HEK293 (cell line): ENCODE results near the gene OXSM.

Experiments used
- CTCF ChIA-PET: fragments of 350-600 bp; formaldehyde crosslinking; extraction: SDS; loops from one replicate; lab custom pipeline; 2021; ENCODE audit warnings: antibody characterized with exemption; lab: Yijun Ruan, JAX
- POLR2A ChIA-PET: fragments of 300-600 bp; formaldehyde crosslinking; extraction: SDS; loops from one replicate; lab custom pipeline; 2020; ENCODE audit warnings: antibody characterized with exemption, inconsistent platforms; lab: Yijun Ruan, JAX
- H3K27ac ChIP-seq: fragments of 200-500 bp; sonication (Bioruptor generic); 2 replicates; pipeline ENCODE4 v1.5.1; 2014; ENCODE audit warnings: low read depth, low read length, control low read depth, inconsistent platforms; ENCODE audit errors: extremely low read depth
- H3K36me3 ChIP-seq, 2 experiments: fragments of 200-500 bp in 1 of 2; sonication (Bioruptor generic) in 1 of 2; 1 replicate in 1 of 2; 2 replicates in 1 of 2; pipeline ENCODE4 v1.5.1; 2014 to 2017; ENCODE audit warnings: inconsistent platforms in 2 of 2, low read length in 2 of 2; ENCODE audit not compliant: control insufficient read depth in 2 of 2, insufficient read depth in 1 of 2
- H3K4me1 ChIP-seq: fragments of 200-500 bp; sonication (Bioruptor generic); 2 replicates; pipeline ENCODE4 v1.5.1; 2014; ENCODE audit warnings: mild to moderate bottlenecking, low read length, inconsistent platforms; ENCODE audit not compliant: control insufficient read depth, insufficient read depth
- H3K4me3 ChIP-seq: 2 replicates; pipeline ENCODE4 v1.5.1; 2011; ENCODE audit warnings: low read depth, mild to moderate bottlenecking, control low read depth, low read length, moderate library complexity
- H3K9me3 ChIP-seq: fragments of 200-500 bp; sonication (Bioruptor generic); 2 replicates; pipeline ENCODE4 v1.5.1; 2014; ENCODE audit warnings: low read depth, low read length, inconsistent platforms; ENCODE audit not compliant: control insufficient read depth, insufficient read depth
- BCL11B ChIP-seq: fragments of 450-650 bp; formaldehyde crosslinking; IDR thresholded peaks from 2 replicates; pipeline ENCODE4 v1.5.1; 2016; ENCODE audit warnings: low read depth, missing biosample characterization, missing genetic modification characterization
- FEZF1 ChIP-seq: fragments of 450-650 bp; formaldehyde crosslinking; IDR thresholded peaks from 2 replicates; pipeline ENCODE4 v1.5.1; 2016; ENCODE audit warnings: missing biosample characterization, missing genetic modification characterization
- HOXA7 ChIP-seq: sonication (generic); formaldehyde crosslinking; IDR thresholded peaks from 2 replicates; pipeline ENCODE4 v1.8.1; 2022; ENCODE audit warnings: missing genetic modification reagents, borderline replicate concordance
- ZBTB11 ChIP-seq: fragments of 450-650 bp; formaldehyde crosslinking; conservative IDR thresholded peaks from 2 replicates; pipeline ENCODE4 v1.5.1; 2016; ENCODE audit warnings: low read depth, missing biosample characterization, missing genetic modification characterization
- ZBTB7A ChIP-seq: fragments of 450-650 bp; formaldehyde crosslinking; IDR thresholded peaks from 2 replicates; pipeline ENCODE4 v1.5.1; 2016; ENCODE audit warnings: low read depth, missing biosample characterization, missing genetic modification characterization
- ZFP37 ChIP-seq: fragments of 450-650 bp; formaldehyde crosslinking; IDR thresholded peaks from 2 replicates; pipeline ENCODE4 v1.5.1; 2016; ENCODE audit warnings: missing biosample characterization, missing genetic modification characterization
- ZNF132 ChIP-seq: fragments of 450-650 bp; formaldehyde crosslinking; IDR thresholded peaks from 2 replicates; pipeline ENCODE4 v1.5.1; 2017; ENCODE audit warnings: missing biosample characterization, missing genetic modification characterization, borderline replicate concordance
- ZNF133 ChIP-seq: fragments of 450-650 bp; formaldehyde crosslinking; IDR thresholded peaks from 2 replicates; pipeline ENCODE4 v1.5.1; 2016; ENCODE audit warnings: missing biosample characterization, missing genetic modification characterization
- ZNF146 ChIP-seq: fragments of 450-650 bp; formaldehyde crosslinking; IDR thresholded peaks from 2 replicates; pipeline ENCODE4 v1.5.1; 2016; ENCODE audit warnings: missing biosample characterization, missing genetic modification characterization
- ZNF174 ChIP-seq: fragments of 450-650 bp; formaldehyde crosslinking; IDR thresholded peaks from 2 replicates; pipeline ENCODE4 v1.5.0; 2017; ENCODE audit warnings: missing biosample characterization, mild to moderate bottlenecking, missing genetic modification characterization
- ZNF239 ChIP-seq: fragments of 450-650 bp; formaldehyde crosslinking; IDR thresholded peaks from 2 replicates; pipeline ENCODE4 v1.5.1; 2016; ENCODE audit warnings: missing biosample characterization, missing genetic modification characterization
- ZNF302 ChIP-seq: fragments of 450-650 bp; formaldehyde crosslinking; IDR thresholded peaks from 2 replicates; pipeline ENCODE4 v1.5.1; 2016; ENCODE audit warnings: missing biosample characterization, missing genetic modification characterization, low read depth
- ZNF404 ChIP-seq: fragments of 450-650 bp; formaldehyde crosslinking; IDR thresholded peaks from 2 replicates; pipeline ENCODE4 v1.5.1; 2017; ENCODE audit warnings: missing biosample characterization, missing genetic modification characterization
- ZNF416 ChIP-seq: fragments of 450-650 bp; formaldehyde crosslinking; IDR thresholded peaks from 2 replicates; pipeline ENCODE4 v1.5.1; 2016; ENCODE audit warnings: missing biosample characterization, missing genetic modification characterization
- ZNF530 ChIP-seq: fragments of 450-650 bp; formaldehyde crosslinking; IDR thresholded peaks from 2 replicates; pipeline ENCODE4 v1.5.1; 2016; ENCODE audit warnings: low read depth, missing biosample characterization, missing genetic modification characterization
- ZNF544 ChIP-seq: fragments of 450-650 bp; formaldehyde crosslinking; IDR thresholded peaks from 2 replicates; pipeline ENCODE4 v1.5.0; 2017; ENCODE audit warnings: missing biosample characterization, missing genetic modification characterization
- ZNF548 ChIP-seq: fragments of 450-650 bp; formaldehyde crosslinking; IDR thresholded peaks from 2 replicates; pipeline ENCODE4 v1.5.1; 2016; ENCODE audit warnings: missing biosample characterization, missing genetic modification characterization
- ZNF560 ChIP-seq: fragments of 450-650 bp; formaldehyde crosslinking; IDR thresholded peaks from 2 replicates; pipeline ENCODE4 v1.5.1; 2017; ENCODE audit warnings: missing biosample characterization, missing genetic modification characterization, borderline replicate concordance
- ZNF621 ChIP-seq: fragments of 450-650 bp; formaldehyde crosslinking; IDR thresholded peaks from 2 replicates; pipeline ENCODE4 v1.5.1; 2017; ENCODE audit warnings: missing biosample characterization, missing genetic modification characterization
- ZNF624 ChIP-seq: fragments of 450-650 bp; formaldehyde crosslinking; IDR thresholded peaks from 2 replicates; pipeline ENCODE4 v1.5.1; 2017; ENCODE audit warnings: missing biosample characterization, missing genetic modification characterization
- ZNF629 ChIP-seq: fragments of 450-650 bp; formaldehyde crosslinking; IDR thresholded peaks from 2 replicates; pipeline ENCODE4 v1.5.1; 2017; ENCODE audit warnings: missing biosample characterization, missing genetic modification characterization
- ZNF658 ChIP-seq: fragments of 450-650 bp; formaldehyde crosslinking; IDR thresholded peaks from 2 replicates; pipeline ENCODE4; 2016; ENCODE audit warnings: missing biosample characterization, missing genetic modification characterization
- ZNF76 ChIP-seq: fragments of 450-650 bp; formaldehyde crosslinking; IDR thresholded peaks from 2 replicates; pipeline ENCODE4; 2016; ENCODE audit warnings: low read depth, missing biosample characterization, missing genetic modification characterization, borderline replicate concordance
- ZNF768 ChIP-seq: fragments of 450-650 bp; formaldehyde crosslinking; IDR thresholded peaks from 2 replicates; pipeline ENCODE4 v1.5.1; 2018; ENCODE audit warnings: missing biosample characterization, mild to moderate bottlenecking, missing genetic modification characterization
- ZNF777 ChIP-seq: fragments of 450-650 bp; formaldehyde crosslinking; IDR thresholded peaks from 2 replicates; pipeline ENCODE4 v1.5.1; 2017; ENCODE audit warnings: missing biosample characterization, missing genetic modification characterization, borderline replicate concordance
- TF ChIP-seq, protein P1 (sequence below): fragments of 450-650 bp; formaldehyde crosslinking; IDR thresholded peaks from 2 replicates; pipeline ENCODE4 v1.5.1; 2016; ENCODE audit warnings: missing biosample characterization, missing genetic modification characterization
- TF ChIP-seq, protein P2 (sequence below): fragments of 450-650 bp; formaldehyde crosslinking; IDR thresholded peaks from 2 replicates; pipeline ENCODE4 v1.5.1; 2017; ENCODE audit warnings: missing biosample characterization, missing genetic modification characterization
- TF ChIP-seq, protein P3 (sequence below): fragments of 450-650 bp; formaldehyde crosslinking; IDR thresholded peaks from 2 replicates; pipeline ENCODE4 v1.5.1; 2016; ENCODE audit warnings: missing biosample characterization, missing genetic modification characterization

OXSM gene

GRCh38 chr3:25803833-25804232, 13.9 kb downstream of the OXSM start (continued):
- TF ChIP-seq, protein P1, sequence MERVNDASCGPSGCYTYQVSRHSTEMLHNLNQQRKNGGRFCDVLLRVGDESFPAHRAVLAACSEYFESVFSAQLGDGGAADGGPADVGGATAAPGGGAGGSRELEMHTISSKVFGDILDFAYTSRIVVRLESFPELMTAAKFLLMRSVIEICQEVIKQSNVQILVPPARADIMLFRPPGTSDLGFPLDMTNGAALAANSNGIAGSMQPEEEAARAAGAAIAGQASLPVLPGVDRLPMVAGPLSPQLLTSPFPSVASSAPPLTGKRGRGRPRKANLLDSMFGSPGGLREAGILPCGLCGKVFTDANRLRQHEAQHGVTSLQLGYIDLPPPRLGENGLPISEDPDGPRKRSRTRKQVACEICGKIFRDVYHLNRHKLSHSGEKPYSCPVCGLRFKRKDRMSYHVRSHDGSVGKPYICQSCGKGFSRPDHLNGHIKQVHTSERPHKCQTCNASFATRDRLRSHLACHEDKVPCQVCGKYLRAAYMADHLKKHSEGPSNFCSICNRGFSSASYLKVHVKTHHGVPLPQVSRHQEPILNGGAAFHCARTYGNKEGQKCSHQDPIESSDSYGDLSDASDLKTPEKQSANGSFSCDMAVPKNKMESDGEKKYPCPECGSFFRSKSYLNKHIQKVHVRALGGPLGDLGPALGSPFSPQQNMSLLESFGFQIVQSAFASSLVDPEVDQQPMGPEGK (tag by site-specific recombination), result no peak
- TF ChIP-seq ZNF768 (tag by site-specific recombination) (no peak), ZNF629 (no peak), ZNF416 (tag by site-specific recombination) (no peak), ZNF76 (tag by site-specific recombination) (no peak), BCL11B (tag by site-specific recombination) (no peak)
- TF ChIP-seq, protein P2, sequence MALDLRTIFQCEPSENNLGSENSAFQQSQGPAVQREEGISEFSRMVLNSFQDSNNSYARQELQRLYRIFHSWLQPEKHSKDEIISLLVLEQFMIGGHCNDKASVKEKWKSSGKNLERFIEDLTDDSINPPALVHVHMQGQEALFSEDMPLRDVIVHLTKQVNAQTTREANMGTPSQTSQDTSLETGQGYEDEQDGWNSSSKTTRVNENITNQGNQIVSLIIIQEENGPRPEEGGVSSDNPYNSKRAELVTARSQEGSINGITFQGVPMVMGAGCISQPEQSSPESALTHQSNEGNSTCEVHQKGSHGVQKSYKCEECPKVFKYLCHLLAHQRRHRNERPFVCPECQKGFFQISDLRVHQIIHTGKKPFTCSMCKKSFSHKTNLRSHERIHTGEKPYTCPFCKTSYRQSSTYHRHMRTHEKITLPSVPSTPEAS (tag by site-specific recombination), result no peak

DNA sequence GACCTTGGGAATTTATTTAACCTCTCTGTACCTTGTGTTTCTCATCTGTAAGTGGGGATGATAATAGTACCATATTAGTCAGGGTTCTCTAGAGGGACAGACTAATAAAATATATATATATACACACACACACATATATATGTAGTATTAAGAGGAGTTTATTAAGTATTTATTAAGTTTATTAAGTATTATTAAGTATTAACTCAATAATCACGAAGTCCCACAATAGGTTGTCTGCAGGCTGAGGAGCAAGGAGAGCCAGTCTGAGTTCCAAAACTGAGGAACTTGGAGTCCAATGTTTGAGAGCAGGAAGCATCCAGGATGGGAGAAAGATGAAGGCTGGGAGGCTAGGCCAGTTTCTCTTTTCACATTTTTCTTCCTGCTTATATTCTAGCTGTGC, 14.8 kb downstream of the OXSM start:
- Histone ChIP-seq H3K4me3 (no peak overlapping the region), H3K4me1 (no peaks in the 10 kb centered on the region), H3K27ac (no peak overlapping the region), H3K36me3 (no peaks in the 10 kb centered on the region), H3K9me3 (no peaks in the 10 kb centered on the region)
- ChIA-PET POLR2A (no interaction called here), CTCF (interaction anchor here (1.4 kb wide), 1 partner anchor 108 kb away, joined by 5 read pairs; no protein-coding TSS in a partner anchor)
- TF ChIP-seq ZNF624 (tag by site-specific recombination), result no peak
- TF ChIP-seq ZNF239 (tag by site-specific recombination), result no peak
- no peak for TF ChIP-seq ZNF658 (tag by site-specific recombination)
- no peak for TF ChIP-seq ZNF621 (tag by site-specific recombination)
- no peak for TF ChIP-seq FEZF1 (tag by site-specific recombination)
- TF ChIP-seq ZNF530, result no peak
- TF ChIP-seq ZNF174, result no peak
- TF ChIP-seq ZNF302, result no peak
- no peak for TF ChIP-seq ZNF544
- no peak for TF ChIP-seq ZNF146 (tag by site-specific recombination)
- no peak for TF ChIP-seq ZNF560 (tag by site-specific recombination)
- TF ChIP-seq ZNF133, result no peak
- no peak for TF ChIP-seq ZNF777 (tag by site-specific recombination)
- no peak for TF ChIP-seq ZBTB7A (tag by site-specific recombination)
- TF ChIP-seq, protein P3, sequence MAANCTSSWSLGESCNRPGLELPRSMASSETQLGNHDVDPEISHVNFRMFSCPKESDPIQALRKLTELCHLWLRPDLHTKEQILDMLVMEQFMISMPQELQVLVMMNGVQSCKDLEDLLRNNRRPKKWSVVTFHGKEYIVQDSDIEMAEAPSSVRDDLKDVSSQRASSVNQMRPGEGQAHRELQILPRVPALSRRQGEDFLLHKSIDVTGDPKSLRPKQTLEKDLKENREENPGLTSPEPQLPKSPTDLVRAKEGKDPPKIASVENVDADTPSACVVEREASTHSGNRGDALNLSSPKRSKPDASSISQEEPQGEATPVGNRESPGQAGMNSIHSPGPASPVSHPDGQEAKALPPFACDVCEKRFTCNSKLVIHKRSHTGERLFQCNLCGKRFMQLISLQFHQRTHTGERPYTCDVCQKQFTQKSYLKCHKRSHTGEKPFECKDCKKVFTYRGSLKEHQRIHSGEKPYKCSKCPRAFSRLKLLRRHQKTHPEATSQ (tag by site-specific recombination), result no peak

- Histone ChIP-seq H3K36me3 (no peaks in the 10 kb centered on the region), H3K4me1 (no peaks in the 10 kb centered on the region), H3K27ac (no peak overlapping the region), H3K4me3 (no peak overlapping the region), H3K9me3 (no peaks in the 10 kb centered on the region)
- ChIA-PET POLR2A (no interaction called here), CTCF (no interaction called here)
- no peak for TF ChIP-seq ZNF174
- TF ChIP-seq ZNF132, result no peak
- no peak for TF ChIP-seq ZBTB11 (tag by site-specific recombination)
- no peak for TF ChIP-seq ZNF548 (tag by site-specific recombination)
- no peak for TF ChIP-seq ZFP37 (tag by site-specific recombination)
- TF ChIP-seq, protein P2 (tag by site-specific recombination), result no peak
- TF ChIP-seq ZNF404 (tag by site-specific recombination), result no peak
- TF ChIP-seq HOXA7, result no peak
These were observed 22.8 kb downstream of the OXSM start for GRCh38 chr3:25812644-25813043.
